ENCODE measurements around the gene CDC37.

CDC37 gene

DNA sequence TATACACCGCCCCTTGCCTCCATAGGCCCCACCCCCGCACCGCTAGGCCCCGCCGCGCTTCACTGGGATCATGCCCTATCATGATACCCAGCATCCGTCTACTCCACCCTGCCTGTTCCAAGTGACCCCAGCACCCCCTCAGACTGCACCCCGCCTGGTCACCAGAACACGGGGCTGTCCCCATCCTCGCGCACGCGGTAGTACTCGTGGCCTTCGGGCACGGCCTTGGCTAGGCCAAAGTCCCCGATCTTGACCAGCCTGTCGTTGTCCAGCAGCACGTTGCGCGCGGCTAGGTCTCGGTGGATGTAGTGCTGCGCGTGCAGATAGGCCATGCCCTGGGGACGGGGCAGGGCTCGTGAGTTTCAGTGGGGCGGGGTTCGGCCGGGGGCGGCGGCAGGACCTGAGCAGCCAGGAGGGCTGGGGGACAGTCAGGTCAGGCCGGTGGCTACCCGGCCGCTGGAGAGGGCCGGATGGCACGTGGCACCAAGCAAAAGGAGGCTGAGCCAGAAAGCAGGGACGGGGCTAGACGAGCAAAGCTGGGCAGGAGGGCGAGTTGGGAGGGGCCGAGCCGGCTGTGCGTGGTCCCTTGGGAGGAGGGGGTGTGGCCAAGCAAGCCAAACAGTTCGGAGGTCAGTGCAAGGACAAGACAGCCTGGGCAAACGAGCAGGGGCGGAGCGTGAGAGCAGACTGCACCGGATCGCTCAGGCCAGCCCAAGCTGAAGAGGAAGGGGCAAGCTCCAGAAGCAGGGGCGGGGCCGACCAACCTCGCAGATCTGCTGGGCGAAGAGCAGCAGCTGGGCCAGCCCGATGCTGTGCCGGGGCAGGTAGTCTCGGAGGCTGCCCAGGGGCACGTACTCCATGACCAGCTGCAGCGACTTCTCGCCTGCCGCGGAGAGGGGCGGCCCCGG is 50.3 kb downstream of the CDC37 start:
- DNase-seq = no peak

DNA sequence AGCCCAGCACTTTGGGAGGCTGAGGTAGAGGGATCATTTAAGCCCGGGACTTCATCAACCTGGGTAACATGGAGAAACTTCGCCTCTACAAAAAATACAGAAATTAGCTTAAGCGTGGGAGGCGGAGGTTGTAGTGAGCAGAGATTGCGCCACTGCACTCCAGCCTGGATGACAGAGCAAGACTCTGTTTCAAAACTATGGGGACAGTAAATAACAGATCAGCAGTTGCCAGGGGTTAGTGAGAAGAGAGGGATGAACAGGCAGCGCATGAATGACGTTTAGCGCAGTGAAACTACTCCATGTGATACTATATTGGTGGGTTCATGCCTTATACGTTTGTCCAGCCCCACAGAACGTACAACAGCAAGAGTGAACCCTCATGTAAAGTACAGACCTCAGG is 56.8 kb downstream of the CDC37 start:
- no peak for DNase-seq

DNA sequence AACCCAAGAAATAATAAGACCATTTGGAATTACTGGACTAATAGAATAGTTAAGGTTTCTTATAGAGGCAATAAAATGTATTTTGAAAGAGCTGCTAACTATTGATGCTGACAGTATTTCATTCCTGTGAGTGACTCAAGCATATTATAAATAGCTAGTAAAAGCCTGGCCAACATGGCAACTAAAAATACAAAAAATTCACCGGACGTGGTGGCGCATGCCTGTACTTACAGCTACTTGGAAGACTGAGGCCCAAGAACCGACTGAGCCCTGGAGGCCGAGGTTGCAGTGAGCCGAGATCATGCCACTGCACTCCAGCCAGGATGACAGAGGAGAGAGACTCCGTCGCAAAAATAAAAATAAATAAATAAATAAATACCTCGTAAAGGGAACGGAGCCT is 58.6 kb downstream of the CDC37 start:
- DNase-seq = no peak

DNA sequence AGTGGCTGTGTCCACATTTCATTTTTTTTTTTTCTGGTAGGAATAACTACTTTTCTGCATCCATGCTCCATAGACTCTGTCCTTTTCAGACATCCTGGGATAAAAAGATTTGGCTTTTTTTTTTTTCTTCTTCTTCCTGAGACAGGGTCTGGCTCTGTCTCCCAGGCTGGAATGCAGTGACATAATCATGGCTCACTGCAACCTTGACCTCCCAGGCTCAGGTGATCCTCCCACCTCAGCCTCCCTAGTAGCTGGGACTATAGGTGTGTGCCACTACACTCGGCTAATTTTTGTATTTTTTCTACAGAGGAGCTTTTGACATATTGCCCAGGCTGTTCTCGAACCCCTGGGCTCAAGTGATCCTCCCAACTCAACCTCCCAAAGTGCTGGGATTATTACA is 59.8 kb downstream of the CDC37 start:
- DNase-seq = no peak

Measured in activated T-cell treated with anti-CD3 and anti-CD28 coated beads, Interleukin-2, amount 50 U/mL, for 1 hour (primary cell).